Middle frontal gyrus (tissue), 1 donor: Measurements from ENCODE around the gene CEMIP.

ENCODE experiments used
- DNase-seq: peaks from one replicate; pipeline ENCODE4 v3.0.0-alpha.2; 2015; ENCODE audit warnings: low spot score; ENCODE audit errors: extremely low spot score

Gene CEMIP

DNA sequence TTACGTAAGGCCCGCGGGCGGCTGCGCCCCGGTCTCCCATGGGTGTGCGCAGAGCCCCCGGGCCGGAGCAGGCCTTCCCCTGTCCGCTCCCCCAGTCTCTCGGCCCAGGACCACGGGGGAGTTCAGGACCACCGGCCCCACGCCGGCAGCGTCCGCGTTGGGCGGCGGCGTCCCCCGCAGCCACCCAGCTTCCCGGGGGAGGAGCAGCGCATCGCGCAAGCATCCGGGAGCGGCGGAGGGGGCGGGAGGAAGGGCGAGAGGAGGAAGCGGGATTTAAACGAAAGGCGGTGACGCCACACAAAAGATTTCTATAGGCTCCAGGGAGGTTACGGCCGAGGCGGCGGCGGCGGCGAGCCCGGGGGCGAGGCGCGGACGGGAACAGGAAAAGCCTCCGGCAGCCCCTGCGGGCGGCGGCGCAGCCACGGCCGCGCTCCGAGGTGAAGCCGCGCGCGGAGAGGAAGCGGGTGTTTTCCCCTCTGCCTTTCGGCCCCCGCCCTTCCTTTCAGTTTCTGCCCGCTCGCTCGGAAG, 221.5 kb downstream of the CEMIP start, which contains the start of gene TLNRD1:
TSS of gene TLNRD1 (plus strand) at position 300 of the 528 bp plus-strand sequence. CDS start 1,349 bp downstream, outside the sequence.
- peak; percentile 76 for DNase-seq
